OCI-M2 (cell line): ENCODE results near the gene ATRAID.

Source experiments
- DNase-seq: peaks from one replicate; lab custom pipeline; 2025; ENCODE audit not compliant: unreplicated experiment; lab: John Stamatoyannopoulos, UW

The ATRAID gene

DNA sequence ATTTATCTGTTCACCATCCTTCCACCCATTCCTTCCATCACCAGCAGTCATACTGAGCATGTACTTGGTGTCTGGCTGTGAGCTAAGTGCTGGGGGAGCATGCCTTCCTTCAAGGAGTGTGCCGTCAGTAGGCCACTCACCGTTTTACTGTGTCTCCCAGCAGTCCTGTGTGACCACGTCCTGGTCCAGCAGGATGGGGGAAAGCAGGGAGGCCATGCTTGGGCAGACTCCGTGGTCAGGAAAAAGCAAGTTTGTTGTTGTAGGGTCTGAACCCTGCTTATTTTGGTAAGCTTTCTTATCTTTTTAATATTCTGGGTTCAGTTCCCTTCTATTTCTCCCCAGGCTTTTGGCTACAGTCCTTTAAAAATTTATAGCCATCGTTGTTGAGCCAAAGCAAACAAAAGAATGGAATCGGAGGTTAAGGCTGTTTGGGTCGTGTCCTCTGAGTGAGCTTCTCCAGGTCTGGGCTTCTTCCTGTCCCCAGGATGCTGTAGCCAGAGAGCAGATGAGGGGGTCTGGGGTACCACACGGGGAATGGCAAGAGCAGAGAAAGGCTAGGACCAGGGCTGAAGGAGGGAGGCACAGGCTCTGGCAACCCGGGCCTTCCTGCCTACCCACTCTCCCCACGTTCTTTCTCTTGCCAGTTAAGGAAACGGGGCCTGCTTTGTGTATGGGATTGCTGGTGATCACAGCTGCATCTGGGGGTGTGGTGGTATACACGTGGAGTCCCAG is 37.5 kb downstream of the ATRAID start:
- no peak for DNase-seq

DNA sequence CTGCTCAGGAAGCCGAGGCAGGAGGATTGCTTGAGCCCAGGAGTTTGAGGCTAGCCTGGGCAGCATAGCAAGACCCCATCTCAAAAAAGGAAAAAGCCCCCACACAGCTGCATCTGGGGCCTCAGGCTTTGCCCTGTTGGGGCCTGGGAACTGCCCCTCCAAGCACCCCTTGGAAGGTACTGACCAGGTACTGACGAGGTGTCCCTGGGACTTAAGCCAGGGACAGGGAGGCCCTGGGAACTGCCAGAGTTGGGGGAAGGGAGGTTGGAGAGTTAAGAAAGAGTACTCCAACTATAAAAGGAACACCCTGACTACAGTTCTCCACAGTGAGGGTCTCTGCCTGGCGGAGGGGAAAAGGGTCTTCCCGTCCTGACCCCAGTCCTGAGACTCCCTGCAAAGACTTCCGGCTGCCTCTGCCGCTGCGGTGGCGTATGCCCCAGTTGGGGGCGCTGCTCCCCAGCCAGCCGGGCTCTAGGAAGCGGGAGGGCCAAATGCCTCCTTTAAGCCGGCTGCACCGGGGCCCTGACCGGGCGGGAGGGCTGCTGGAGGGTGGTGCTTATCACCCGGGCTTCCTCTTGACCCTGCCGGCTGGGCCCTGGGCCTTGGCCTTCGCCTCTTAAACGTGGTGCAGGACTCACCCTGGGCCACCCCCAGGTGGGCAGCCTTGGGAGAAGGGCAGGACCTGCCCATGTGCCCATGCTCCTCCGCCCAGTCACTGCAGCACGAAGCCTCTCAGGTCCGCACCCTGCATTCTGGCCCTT is 38.2 kb downstream of the ATRAID start:
- no peak for DNase-seq

DNA sequence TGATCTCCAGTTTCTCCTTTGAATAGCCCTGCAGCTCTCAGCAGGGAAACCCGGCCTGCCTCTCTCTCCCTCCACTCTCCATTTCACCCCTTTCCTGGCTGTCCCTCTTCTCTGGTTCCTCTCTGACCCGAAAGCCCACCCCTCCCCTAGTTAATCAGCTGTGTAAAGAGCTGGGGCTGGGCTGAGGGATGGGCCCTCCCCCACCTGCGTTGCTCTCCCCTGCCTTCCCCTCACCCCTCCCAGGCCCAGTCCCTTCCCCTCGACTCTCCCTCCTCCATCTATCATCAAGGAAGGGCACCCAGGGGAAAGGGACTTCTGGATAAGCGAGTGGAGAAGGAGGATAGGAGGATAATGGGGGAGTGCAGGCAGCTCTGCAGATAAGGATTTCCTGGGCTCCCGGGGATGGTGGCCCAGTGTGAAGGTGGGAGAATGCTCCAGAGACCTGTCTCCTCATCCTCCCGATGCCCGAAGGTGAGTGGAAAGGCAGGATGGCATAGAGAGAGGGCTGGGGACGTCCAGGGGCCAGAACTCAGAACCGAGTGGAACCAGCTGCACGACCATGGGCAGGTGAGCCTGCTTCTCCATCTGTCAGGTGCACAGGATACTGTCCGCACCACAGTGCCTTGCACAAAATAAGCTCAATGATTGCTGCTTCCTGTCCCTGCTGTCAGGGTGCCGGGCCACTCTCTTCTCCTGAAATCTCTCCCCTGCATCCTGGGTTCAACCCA is 39.0 kb downstream of the ATRAID start:
- DNase-seq = no peak

DNA sequence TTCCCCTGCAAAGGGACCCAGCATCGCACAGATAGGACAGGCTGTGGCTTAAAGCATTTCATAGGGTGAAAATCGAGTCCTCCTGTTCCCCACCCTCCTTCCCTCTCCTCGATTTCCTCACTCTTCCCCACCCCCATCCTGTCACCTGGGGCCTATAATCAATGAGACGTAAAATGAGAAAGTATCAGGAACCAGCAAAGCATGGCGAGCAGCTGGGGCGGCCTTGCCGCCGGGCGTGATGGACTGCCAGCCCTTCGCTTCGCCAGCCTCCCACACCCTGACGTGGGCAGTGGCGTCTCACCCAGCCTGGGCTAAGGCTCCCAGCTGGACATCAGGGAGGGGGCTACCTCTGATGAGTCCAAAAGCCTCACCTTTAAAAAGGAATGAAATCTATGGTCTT is 39.9 kb downstream of the ATRAID start:
- DNase-seq = no peak

DNA sequence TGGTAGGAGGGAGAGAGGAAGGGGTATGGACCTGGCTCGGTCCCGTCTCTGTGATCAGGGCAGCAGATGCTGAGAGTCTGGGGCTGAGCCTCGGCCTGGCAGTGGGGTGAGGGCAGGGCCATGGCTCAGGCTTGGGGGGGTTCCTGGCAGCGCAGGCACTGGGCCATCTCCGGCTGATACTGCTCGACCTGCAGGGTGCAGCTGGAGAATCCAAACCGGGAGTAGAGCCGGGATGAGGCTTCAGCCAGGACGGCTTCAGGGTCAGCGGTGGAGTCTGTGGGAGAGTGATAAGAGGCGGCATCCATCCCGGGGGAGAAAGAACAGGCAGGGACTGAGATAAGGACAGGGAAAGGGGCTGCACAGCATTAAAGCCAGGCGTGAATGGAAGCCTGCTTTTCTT is 43.3 kb downstream of the ATRAID start:
- no peak for DNase-seq

DNA sequence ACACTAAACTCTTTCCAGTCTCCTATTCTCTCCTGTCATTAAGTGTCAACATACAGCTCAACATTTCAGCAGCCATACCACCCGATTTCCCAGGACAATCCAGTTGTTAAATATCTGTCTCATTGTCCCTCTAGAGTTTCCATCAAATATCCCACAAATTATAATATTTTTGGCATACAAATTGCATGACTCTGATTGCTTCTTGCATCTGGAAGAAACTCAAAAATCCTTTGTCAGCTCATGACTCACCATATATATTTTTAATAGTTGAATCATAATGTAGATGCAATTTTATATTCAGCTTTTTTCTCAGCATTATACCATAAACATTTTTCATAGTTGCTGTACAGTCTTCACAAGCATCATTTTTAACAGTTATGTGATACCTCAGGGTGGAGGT is 43.8 kb downstream of the ATRAID start:
- no peak for DNase-seq

DNA sequence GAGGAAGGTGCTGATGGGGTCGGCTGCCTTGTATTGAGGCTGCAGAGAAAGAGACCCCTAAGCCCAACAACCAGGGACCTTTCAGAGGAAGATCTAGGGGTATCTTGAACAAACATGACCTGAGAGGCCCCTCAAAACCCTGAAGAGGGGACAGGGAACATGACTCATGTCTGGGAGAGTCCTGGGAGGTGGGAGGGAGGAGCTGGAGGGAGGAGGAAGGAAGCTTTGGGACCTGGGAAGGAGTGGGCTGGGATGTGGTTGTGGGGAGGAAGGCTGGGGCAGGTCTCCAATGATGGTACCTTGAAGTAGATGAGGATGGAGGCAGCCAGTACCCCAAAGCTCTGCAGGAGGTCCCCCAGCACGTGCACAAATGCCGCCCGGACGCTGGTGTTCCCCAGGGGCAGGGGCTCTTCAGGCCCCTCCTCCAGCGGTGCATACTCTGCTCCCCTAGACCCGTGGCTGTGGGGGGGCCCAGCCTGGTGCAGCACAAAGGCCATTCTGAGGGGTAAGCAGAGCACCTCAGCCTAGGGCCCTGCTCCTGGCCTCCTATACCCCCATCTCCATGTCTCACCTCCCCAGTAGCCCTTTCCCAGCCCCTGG is 45.1 kb downstream of the ATRAID start:
- DNase-seq = no peak

DNA sequence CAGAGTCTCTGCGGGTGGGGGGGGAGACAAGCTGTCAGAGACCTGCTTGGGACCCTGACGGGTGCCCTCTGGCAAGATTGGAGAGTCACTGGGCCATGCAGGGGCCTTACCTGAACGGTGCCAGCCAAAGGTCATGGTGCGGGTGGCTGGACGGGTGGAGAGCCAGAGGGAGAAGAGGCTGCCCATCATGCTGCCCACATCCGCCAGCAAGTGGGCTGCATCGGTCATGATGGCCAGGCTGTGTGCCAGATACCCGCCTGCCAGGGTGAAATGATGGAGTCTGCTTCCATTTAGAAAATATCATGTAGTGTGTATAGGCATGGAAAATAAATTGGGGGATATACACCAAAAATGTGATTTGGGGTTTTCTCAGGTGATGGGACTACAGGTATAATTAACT is 46.2 kb downstream of the ATRAID start:
- no peak for DNase-seq

DNA sequence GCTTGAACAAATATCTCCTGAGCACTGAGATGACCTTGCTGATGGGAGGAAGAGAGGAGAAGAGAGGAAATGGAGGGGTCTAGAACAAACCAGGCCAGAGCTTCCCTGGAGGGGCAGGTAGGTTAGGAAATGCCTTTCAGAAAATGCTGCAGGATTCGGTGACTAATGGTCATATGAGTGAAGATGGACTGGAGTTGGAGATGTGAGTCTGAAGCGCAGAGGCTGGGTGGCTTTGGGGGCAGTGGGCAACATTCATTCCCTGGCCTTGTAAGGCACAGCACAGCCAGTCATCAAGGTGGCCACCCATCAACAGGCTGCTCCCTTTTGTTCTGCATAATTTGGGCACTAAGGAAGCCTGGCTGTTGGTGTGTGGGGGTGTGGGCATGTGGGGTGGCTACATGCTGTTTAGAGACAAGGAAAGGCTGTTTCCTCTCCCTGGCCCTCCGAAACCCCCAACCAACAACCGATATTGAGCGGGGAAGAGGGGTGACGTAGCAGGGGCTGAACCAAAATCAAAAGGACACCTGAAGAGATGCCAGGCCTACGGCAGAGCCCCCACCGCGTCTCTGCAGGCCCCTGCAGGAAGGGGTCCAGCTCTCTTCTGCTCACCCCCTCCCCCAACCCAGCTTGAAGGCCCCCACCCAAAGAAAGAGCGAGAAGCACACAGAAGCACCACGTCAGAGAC is 49.5 kb downstream of the ATRAID start:
- no peak for DNase-seq

DNA sequence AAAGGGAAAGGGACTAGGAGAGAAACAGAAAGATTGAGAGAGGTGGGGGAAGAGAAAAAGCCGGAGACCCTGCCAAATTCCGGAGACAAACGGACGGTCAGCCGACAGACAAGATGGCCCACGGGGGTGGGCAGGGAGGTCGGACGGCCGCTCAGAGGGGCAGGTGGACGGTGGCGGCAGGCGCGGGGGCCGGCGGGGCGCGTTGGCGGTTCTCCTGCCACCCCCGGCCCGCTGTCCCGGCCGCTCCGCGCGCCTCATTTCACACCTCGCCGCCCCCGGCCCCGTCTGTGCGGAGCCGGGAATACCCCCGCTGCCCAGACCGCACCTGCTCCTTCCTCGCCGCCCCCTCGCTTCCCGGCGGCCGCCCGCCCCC is 50.1 kb downstream of the ATRAID start:
- no peak for DNase-seq

DNA sequence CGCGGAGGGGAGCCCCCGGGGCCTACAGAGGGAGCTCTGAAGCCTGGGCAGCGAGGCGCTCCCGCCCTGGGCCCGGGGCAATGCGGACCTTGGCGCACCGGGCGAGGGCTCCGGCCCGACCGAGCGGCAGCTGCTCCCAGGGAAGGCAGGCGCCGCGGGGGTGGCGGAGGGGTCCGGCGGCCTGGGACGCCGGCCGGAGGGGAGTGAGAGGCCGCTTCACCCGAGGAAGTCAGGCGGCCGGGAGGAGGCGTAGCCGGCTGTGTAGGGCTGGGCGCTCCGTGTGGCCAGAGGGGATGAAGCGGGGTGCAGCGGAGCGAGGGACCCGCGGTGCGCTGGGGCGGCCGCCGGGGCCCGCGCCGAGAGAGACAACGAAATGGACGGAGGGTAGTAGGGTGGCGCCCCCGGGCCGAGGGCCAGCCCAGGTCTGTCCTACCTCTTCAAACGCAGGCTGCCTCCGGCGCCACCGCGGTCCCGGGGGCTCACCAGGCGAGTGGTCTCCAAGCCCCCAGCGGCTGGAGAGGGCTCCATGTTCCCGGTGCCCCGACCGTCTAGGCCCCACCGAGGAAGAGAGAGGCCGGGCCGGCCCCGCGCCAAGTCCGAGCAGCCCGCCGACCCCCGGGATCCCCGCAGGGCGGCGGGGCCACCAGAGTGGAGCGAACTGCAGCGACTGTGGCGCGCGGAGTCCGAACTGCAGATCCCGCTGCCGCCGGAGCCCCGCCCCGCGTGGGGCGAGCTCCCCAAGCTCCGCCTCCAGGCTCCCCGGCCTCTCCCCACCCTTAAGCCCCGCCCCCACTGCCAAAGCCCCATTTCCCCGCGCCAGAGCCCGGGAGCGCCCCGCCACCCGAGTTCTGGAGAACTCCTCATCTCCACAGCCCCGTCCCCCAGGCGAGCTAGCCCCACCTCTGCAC is 50.8 kb downstream of the ATRAID start, which contains the start of gene SLC30A3:
Gene SLC30A3, minus strand, starts transcription at position 669 of the 908 bp plus-strand sequence. Its CDS starts 141 bp downstream, at position 528.
- DNase-seq = no peak

DNA sequence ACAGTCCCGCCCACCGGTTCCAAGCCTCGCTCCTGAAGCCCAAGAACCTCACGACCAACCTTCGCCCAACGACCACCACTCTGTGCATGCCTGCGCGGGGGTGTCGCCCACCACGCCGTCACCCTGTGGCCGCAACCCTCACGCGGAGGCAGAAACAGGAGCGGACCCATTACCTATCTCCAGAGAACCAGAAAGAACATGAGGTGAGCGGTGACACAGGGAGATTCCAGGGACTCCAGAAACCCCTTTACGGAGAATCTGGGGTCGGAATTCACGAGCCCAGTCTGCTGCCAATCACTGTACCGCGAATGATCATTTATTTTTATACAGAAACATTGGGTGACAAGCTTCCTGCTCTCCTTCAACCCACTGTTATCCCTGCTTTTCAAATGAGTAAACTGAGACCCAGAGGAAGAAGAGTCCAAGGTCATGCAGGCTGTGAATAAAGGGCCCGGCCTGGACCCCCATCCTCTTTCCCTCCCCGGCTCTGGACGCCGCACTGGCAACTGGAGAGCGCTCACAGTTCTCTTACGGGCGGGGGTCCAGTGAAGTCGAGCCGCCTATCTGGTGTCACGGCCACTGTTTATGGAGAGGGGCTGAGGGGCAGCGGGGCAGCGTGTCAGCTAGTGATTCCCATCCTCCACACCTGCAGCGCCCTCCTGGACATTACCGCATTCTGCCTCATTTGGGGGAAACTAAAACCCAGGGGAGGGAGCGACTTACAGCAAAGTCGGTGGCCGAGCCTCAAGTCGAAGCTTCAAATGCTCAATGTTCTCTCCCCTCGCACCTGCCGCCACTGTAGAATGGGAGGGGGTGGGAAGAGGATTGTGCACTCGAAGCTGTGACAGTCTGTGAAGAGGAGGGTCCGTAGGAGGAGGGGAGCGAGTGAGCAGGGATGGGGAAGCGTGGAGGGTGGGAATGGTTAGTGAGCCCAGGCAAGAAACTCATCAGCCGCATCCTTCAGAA is 51.7 kb downstream of the ATRAID start:
- DNase-seq = no peak

DNA sequence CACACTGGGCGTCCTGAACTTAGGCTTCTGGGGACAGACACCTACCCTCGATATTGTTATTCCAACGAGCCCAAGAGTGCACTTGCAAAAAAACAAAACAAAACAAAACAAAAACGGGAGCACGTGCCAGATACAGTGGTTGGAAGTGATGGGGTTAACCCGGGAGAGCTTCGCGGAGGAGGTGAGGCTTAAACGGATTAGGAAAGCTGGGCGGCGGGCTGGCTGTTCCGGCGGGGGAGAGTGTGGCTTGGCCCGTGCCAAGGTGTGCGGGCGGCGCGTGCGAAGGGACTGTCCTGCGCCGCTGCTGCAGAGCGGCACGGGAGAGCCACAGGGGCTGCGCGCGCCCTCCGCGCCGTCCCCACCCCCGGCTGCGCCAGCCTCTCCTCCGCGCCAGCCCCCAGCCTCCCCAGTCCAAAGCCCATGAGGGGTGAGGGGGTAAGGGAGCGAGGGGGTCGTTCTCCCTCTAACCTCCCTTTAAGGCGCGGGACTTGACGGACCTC is 52.5 kb downstream of the ATRAID start:
- no peak for DNase-seq

DNA sequence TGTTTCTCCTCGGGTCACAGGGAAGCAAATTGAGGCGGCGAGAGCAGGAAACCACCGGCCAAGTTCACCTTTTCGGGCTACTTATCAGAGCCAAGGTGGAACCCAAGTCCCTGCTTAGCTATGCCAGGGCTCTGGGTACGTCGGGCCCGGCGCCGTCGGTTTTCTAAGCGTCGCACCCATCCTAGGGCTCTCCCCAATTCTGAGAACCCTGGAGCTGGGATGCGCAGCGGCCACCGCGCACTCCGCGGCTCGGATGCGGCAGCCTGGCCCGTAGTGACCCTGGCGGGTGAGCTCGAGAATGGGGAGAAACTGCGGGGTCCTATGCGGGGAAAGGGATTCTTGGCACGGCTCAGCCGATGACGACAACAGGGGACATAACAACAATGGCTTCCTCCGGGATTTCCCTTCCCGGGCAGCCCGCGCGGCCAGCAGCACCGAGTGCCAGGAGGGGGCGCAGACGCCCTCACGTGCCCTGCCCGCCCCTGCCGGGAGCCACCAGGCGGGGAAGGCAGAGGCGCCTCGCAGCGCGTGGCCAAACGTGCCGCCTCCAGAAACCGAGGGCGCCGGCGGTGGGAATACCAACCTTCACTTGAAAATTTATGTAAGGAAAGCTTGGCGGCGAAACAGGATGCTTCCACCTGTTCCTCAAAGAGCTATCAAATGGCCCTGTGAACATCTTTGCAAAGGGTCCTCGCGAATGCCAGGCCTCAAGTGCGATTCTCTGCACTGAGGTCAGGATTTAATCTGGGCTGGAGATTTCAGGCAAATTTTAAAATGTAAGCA is 53.1 kb downstream of the ATRAID start:
- DNase-seq = no peak

DNA sequence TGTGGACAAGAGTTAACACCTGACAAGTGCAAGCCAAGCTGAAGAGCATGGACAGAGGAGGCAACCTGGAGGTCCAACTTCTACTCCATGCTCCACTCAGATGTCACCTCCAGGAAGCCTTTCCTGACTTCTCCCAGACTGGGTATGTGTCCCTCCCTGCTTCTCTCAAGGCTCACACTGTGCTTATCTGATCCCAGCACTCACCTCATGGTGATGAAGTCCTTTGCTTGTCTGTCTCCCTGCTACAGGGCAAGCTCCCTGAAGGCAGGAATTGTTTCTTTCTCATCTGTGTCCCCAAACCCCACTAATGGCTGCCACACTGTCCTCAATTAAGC is 53.7 kb downstream of the ATRAID start:
- no peak for DNase-seq
